NCI-H748 (cell line): Measurements from ENCODE around the gene CD274.
"Not testable (repeated sequence)": the region's sequence is repeated elsewhere in the genome, so short reads cannot be mapped to it uniquely, and the experiment has no call there.

Source experiments
- DNase-seq: peaks from one replicate; lab custom pipeline; 2025; ENCODE audit not compliant: unreplicated experiment; lab: John Stamatoyannopoulos, UW

Gene CD274

DNA sequence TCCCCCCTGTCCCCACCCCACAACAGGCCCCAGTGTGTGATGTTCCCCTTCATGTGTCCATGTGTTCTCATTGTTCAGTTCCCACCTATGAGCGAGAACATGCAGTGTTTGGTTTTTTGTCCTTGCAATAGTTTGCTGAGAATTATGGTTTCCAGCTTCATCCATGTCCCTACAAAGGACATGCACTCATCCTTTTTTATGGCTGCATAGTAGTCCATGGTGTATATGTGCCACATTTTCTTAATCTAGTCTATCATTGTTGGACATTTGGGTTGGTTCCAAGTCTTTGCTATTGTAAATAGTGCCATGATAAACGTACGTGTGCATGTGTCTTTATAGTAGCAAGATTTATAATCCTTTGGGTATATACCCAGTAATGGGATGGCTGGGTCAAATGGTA lies 44.4 kb downstream of the CD274 start:
- not testable (repeated sequence) for DNase-seq

- DNase-seq, result no peak
These were observed 48.8 kb downstream of the CD274 start for GRCh38 chr9:5499157-5499556.

DNA sequence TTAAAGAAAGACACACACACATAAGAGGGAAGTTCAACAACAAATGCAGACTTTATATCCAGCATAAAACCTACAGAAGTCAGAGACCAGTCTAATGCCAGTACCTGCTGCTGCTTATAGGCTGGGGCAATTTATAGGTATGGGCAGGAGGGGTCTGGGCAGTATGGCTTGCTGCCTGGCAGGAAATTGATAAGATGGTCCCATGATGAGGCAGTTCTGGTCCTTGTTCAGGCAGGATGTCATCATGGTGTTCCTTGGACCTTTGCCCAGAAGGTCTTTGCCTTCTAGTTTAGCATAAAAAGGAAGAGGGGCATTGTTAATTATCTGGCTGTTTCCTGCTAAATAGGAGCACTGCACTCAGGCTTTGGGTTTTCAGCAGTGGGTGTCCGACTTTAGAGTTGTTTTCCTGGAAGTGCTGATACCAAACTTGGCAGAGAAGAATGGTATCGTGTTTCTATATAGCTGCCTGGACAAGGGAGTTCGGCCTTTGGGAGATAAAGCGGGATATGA lies 49.6 kb downstream of the CD274 start:
- DNase-seq, result peak; percentile 61

GRCh38 chr9:5500441-5501235 lies 50.3 kb downstream of the CD274 start:
- DNase-seq, result peak; percentile 32

DNA sequence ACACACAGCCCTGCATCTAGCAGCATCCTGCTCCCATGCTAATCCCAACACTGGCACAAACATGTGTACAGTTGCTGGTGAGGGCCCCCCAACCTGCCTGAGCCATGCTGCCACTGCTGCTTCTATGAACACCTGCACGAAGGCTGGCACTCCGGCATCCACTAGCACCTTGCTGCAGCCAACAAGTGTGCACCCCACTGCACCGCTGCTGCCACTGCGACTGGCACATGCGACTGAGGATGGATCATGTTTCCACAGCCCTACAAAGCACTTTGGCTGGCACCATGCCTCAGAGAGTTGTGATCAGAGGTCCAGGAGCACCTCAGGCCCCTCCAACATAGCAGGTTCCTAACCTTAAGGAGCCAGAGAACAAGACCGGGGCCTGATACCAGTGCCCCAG lies 52.2 kb downstream of the CD274 start:
- no peak for DNase-seq

- DNase-seq, result no peak
These were observed 59.2 kb downstream of the CD274 start for GRCh38 chr9:5509573-5509972.

GRCh38 chr9:5510360-5510931 lies 60.1 kb downstream of the CD274 start, which contains the start of gene PDCD1LG2:
TSS of gene PDCD1LG2 (plus strand) at chr9:5510531. CDS start at chr9:5522547, 12,016 bp downstream.
- DNase-seq, result no peak

GRCh38 chr9:5510989-5511388 lies 60.6 kb downstream of the CD274 start:
- no peak for DNase-seq

- DNase-seq, result no peak
These were observed 61.1 kb downstream of the CD274 start for GRCh38 chr9:5511476-5511875.

GRCh38 chr9:5511935-5512580 lies 61.7 kb downstream of the CD274 start:
- DNase-seq, result no peak

GRCh38 chr9:5512658-5513452 lies 62.5 kb downstream of the CD274 start:
- no peak for DNase-seq

GRCh38 chr9:5513966-5514616 lies 63.7 kb downstream of the CD274 start:
- no peak for DNase-seq

- no peak for DNase-seq
These were observed 64.4 kb downstream of the CD274 start for GRCh38 chr9:5514617-5515260.

DNA sequence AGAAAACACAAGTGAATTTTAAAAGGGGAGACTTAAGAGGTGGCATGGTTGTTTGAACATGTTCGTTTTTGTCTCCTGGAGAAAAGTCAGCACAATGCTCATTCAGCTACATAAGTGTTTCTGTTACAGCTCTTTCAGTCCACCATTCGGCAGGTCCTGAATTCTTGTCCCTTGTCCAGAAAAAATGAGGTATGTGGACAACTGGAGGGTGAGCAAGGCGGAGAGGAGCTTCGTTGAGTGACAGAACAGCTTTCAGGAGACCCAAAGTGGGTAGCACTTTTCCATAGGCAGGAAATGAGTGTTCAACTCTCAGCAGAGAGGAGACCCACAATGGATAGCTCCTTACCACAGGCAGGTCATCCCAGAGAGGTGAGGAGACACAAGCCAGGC lies 64.9 kb downstream of the CD274 start:
- DNase-seq, result no peak

DNA sequence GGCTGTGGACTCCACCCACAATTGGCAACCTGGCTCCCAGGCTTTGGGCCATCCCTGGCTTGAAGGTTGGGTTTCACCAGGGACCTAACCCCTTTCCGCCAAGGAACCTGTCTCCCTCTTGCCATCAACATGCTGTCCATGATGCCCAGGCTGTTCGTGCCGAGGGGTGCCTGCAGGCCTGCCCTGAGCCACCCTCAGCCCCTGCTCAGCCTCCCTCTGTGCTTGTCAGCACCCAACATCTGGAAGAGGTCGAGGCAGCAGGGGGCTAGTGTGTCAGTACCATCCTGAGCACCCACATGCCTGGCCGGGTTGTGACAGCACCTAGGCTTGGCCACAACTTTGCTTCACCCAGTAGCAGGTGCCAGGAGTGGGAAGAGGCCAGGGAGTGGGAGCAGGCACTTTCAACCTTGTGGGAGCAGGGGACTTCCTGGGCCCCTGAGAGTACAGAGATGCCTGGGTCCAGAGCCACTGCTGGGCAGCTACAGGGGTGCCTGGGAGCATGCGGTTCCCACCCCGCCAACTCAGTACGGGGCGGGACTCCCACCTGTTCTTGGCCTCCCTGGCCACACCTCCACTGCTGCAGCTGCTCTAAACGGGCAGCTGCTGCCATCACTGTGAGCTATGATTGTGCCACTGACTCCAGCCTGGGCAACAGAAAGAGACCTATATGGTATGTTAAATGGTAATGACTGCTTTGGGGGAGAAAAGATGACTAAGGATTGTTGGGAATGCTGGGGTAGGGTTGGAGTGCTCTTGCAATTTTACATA lies 66.3 kb downstream of the CD274 start:
- DNase-seq, result peak; percentile 6

- no peak for DNase-seq
These were observed 68.0 kb downstream of the CD274 start for GRCh38 chr9:5518171-5518936.

GRCh38 chr9:5518937-5519319 lies 68.6 kb downstream of the CD274 start:
- no peak for DNase-seq
